Activated CD8-positive, alpha-beta memory T cell treated with anti-CD3 and anti-CD28 coated beads, Interleukin-2, amount 50 U/mL, for 4 hours (primary cell): Measurements from ENCODE around the gene MYO18B.

Experiments
- DNase-seq: peaks from one replicate; pipeline ENCODE4 v3.0.0-alpha.2; 2020

MYO18B gene

DNA sequence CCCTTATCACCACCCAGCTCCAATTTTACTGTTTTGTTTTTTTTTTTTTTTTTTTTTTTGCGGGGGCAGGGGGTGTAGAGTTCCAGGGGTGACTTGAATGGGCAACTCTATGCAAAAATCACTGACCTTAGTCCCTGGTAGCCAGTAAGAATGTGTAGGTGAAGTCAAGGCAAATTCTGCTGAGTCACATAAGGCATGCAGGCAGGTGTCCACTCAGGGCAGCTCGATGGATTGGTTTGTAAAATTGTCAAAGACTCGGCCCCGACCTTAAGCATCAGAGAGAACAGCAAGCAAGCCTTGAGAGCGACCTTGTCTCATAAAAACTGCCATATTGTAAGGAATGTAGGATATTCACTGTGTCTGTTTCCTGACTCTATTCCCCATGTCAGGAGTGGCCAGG is 275.9 kb downstream of the MYO18B start:
- no peak for DNase-seq

GRCh38 chr22:26019596-26019995 is 277.6 kb downstream of the MYO18B start:
- no peak for DNase-seq

DNA sequence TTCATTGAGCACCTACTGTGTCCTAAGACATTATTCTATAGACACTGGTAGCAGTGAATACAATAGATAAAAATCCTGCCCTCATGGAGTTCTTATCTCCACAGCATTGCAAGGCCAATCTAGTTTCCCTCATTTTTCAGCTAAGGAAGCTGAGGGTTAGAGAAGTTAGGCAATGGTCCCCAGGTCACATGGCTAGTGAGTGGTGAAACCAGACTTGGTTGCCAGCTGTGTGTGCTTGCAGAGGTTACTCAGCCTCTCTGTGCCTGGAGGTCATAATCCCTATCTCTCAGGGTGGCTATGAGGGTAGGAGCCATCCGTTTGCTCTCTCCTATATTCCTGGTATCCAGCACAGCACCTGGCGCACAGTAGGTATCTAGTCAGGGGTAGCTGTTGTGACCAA is 279.5 kb downstream of the MYO18B start:
- DNase-seq = no peak

DNA sequence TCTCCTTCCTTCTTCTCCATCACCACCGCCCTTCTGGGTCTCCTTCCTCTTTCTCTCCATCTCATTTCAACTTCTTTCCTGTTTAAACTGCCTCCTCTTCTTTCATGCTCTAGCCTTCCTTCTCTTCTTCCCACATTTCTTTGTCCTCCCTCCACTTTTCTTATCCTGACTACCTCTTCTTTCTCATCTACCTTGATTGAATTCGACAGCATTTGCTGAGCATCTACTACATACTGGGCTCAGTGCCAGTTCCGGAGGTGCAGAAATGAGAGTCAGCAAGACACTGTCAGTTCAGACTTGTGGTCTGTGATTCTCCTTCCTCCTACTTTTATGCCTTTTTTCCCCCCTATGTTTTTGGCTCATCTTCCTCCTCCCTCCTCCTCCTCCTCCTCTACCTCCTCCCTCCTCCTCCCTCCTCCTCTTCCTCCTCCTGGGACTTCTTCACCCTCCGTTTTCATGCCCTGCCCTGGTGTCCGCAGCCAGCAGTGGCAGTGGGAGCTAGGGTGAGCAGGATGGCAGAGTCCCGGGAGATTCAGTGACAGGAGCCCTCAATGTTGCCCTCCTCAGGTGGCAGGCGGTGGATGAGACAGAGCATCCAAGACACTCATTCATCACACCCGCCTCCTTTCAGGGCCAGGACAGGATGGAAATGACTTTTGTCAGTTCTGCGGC is 281.3 kb downstream of the MYO18B start:
- no peak for DNase-seq

- no peak for DNase-seq
Measured at GRCh38 chr22:26025626-26026025, 283.6 kb downstream of the MYO18B start.

GRCh38 chr22:26027341-26027740 is 285.4 kb downstream of the MYO18B start:
- DNase-seq = no peak

DNA sequence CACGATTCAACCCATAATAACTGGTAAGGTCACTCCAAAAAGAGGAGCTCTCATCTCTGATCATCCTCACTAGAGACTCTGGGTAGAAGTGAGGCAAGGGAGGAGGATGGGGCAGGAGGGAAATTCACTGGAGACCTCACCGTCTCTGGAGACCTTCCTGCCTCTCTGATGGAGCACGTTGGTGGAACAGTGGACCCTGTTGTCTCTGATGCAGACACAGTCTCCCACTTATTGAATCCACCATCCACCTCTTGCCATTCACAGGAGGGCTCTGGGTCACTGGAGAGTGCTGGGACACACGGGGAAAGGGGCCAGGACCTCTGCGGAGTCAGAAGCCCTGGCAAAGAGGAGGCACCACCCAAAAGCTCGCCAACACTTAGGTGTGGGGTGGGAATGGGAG is 289.7 kb downstream of the MYO18B start:
- no peak for DNase-seq

- DNase-seq = no peak
Measured at GRCh38 chr22:26033071-26033470, 291.1 kb downstream of the MYO18B start.

DNA sequence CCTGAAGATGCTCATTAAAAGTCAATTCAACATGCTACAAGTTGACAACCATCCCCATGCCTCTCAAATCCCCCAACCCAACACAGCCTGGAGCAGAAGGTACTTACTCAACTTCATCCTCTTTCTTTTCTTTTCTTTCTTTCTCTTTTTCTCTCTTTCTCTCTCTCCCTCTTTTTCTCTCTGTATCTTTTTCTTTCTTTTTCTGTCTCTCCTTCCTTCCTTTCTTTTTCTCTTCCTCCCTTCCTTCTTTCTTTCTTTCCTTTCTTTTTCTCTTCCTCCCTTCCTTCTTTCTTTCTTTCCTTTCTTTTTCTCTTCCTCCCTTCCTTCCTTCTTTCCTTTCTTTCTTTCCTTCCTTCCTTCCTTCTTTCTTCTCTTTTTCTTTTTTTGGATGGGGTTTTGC is 291.6 kb downstream of the MYO18B start:
- no peak for DNase-seq

- no peak for DNase-seq
Measured at GRCh38 chr22:26035523-26035922, 293.5 kb downstream of the MYO18B start.

DNA sequence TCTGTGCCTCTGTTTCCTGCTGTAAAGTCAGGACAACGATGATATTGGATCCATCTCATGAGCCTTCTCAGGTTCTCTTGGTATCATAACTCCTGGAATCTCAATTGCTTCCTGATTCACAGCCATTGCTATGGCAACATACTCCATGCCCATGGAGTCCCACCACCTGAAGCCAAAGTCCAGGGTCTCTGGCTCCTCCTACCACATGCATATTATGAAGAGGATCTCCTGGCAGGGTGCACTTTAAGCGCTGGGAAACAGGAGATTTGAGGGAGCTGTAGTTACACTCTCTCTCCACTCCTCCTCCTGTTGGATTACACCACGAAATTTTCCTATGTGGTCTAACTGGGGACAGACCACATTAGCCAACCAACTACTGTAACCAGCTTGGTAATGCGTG is 296.4 kb downstream of the MYO18B start:
- DNase-seq = no peak

GRCh38 chr22:26041931-26042330 is 299.9 kb downstream of the MYO18B start:
- DNase-seq = no peak

DNA sequence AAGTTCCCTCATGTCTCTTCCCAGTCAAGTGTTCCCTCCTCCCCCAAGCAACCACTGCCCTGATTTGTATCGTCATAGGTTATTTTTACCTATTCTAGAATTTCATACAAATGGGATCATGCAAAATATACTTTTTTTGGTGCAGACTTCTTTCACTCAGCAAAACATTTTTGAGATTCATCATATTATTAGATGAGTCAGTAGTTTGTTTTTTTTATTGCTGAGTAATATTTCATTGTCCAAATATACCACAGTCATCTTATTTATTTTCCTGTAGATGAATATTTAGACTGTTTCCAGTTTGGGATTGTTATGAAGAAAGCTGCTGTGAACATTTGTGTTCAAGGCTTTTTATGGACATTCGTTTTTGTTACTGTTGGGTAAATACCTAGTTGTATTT is 301.0 kb downstream of the MYO18B start:
- DNase-seq = no peak

GRCh38 chr22:26045051-26045450 is 303.1 kb downstream of the MYO18B start:
- no peak for DNase-seq

DNA sequence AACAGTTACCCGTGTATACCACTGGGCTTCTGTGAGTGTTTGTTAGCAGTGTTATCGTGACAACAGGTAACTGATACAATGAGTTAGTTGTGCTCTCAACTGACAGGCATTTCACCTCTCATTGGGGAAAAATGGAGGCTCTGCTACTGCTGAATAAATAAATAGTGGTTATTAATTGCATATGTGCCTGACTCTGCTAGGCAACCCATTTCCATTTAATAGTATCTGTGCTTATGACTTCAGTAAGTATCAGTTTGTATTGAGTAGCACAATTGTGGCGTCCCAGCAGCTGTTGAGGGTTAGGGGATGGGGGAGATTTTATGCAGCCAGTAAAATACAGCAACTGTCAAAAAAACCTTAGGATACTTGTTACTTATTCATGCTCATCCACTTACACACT is 303.9 kb downstream of the MYO18B start:
- DNase-seq = no peak

GRCh38 chr22:26047516-26047915 is 305.5 kb downstream of the MYO18B start:
- DNase-seq = no peak

DNA sequence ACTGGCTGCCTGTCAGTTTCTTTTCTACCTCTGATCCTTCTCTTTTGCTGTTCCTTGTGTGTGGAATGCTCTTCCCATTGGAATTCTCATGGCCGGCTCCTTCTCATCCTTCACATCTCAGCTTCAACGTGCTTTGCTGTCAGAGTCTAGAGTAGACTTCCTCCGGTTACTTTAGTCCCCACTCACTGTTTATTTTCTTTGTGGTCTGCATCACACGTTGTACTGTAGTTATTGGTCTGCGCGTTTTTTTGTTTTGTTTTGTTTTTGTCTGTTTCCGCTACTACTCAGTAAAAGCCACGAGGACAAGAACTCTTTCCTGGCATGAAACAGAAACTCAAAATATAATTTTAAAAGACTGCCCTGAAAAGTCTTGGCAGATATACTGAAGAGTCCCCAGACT is 305.9 kb downstream of the MYO18B start:
- DNase-seq = no peak

DNA sequence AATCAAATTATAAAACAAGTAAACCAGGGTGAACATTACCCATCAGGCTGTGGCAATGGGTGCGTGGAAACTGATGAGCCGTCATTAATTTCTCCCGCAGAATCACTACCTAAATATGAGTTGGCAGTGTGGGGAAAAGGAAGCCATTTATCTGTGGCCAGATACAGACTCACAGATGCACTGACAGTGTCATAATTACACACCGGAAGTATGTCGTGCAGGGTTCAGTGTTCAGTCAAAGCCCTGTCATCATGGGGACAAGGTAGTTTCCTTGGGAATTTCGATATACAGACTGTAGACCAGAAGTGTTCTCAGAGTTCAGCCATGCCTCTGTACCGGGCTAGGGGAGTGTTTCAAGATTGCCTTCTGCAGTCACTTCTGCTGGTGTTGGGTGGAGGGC is 308.1 kb downstream of the MYO18B start:
- no peak for DNase-seq

GRCh38 chr22:26053737-26054316 is 311.8 kb downstream of the MYO18B start:
- DNase-seq = no peak

GRCh38 chr22:26054841-26055605 is 313.0 kb downstream of the MYO18B start:
- DNase-seq = no peak

GRCh38 chr22:26055693-26056092 is 313.7 kb downstream of the MYO18B start:
- no peak for DNase-seq

DNA sequence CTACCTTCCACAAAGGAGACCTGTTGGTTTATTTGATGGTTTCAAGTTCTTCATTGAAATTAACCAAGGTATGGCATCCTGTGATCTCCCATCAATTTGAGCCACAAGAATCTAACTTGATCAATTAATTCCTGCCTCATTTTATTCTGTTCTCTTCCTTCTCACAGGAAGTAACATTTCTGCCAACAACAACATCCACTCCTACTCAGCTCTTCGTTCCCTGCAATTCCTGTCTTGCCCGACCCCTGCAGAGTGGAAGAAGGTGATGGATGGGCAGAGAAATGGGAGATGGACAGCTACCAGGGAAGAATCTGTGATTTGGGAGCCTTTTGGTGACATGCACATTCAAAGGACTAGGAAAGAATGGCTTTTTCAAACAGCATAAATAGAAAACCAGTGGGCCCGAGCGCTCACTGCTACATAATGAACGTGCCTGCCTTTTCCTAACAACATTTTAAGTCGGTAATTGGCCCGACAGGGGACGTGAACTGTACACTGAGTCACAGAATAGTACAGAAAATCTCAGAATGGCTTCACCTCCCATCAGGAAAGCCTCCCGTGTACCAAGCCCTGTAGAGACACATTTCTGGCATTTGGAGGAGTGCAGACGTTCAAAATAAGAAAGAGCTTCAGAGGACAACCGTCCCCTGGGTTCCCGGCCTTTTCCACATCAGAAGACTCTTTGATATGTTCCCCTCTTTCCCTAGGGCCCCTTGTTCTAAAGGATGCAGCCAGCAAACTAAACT is 314.6 kb downstream of the MYO18B start:
- DNase-seq = no peak

- DNase-seq = no peak
Measured at GRCh38 chr22:26057731-26058130, 315.7 kb downstream of the MYO18B start.

- no peak for DNase-seq
Measured at GRCh38 chr22:26064048-26064447, 322.1 kb downstream of the MYO18B start.
